ENCODE data around the gene SART3.

The SART3 gene

DNA sequence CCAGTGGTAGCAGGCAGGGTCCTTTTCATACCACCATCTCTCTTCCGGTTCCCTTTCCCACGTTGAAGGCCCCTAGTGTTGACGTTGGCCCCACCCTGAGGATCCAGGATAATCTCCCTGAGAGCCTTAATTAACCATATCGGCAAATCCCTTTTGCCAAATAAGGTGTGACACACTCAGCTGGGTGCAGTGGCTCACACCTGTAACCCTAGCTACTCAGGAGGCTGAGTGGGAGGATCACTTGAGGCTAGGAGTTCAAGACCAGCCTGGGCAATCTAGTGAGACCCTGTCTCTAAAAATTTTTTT is 39.7 kb upstream of the SART3 start:
- no peak for DNase-seq (ENCODE audit: low read depth)
- TF ChIP-seq, protein P1, sequence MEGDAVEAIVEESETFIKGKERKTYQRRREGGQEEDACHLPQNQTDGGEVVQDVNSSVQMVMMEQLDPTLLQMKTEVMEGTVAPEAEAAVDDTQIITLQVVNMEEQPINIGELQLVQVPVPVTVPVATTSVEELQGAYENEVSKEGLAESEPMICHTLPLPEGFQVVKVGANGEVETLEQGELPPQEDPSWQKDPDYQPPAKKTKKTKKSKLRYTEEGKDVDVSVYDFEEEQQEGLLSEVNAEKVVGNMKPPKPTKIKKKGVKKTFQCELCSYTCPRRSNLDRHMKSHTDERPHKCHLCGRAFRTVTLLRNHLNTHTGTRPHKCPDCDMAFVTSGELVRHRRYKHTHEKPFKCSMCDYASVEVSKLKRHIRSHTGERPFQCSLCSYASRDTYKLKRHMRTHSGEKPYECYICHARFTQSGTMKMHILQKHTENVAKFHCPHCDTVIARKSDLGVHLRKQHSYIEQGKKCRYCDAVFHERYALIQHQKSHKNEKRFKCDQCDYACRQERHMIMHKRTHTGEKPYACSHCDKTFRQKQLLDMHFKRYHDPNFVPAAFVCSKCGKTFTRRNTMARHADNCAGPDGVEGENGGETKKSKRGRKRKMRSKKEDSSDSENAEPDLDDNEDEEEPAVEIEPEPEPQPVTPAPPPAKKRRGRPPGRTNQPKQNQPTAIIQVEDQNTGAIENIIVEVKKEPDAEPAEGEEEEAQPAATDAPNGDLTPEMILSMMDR (conservative IDR thresholded peaks at IDR 0.05; ENCODE audit: low read length): no peak
- H3K4me3 ChIP-seq (ENCODE audit: low read length): no peak overlapping the region

DNA sequence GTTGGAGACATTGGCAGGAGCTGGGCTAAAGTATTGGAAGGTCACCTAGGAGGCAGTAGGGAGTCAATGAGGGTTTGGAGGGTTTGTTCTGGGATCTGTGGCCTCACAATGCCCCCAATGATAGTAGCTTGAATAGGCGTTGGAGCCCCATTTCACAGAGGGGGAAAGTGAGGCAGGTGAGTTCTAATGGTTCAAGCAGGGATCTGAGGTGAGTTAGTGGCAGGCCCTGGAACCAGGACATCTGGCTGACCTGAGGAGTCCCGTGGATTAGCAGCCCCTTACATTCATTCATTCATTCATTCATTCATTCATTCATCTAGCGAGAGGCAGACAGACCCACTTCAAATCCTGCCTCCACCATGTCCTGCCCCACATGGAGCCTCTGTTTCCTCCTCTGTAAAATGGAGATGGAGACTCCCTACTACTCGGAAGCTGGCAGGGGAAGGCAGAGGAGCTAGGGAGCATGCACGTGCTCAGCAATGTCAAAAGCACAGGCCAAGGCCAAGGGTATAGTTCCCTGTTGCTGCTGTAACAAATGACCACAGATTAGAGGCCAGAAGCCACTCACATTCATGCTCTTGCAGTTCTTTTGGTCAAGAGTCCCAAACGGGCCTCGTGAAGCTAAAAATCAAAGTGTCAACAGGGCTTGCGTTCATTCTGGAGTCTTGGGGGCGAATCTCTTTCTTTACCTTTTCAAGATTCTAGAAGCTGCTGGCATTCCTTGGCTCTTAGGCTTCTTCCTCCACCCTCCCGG is 39.2 kb upstream of the SART3 start:
- TF ChIP-seq, protein P1 (conservative IDR thresholded peaks at IDR 0.05; ENCODE audit: low read length): no peak
- no peak overlapping the region for H3K4me3 ChIP-seq (ENCODE audit: low read length)

GRCh38 chr12:108599541-108599940 is 38.6 kb upstream of the SART3 start:
- no peak for DNase-seq (ENCODE audit: low read depth)
- H3K4me3 ChIP-seq (ENCODE audit: low read length): no peak overlapping the region
- TF ChIP-seq, protein P1 (conservative IDR thresholded peaks at IDR 0.05; ENCODE audit: low read length): no peak

More for the DNA sequence above, 39.2 kb upstream of the SART3 start:
- no peak for DNase-seq (ENCODE audit: low read depth)

- TF ChIP-seq, protein P1 (conservative IDR thresholded peaks at IDR 0.05; ENCODE audit: low read length): no peak
- peak overlapping the region; percentile 72 for H3K4me3 ChIP-seq (ENCODE audit: low read length)
- no peak for DNase-seq (ENCODE audit: low read depth)
These were observed 37.7 kb upstream of the SART3 start for GRCh38 chr12:108598553-108599250.

GRCh38 chr12:108597559-108598471 is 36.8 kb upstream of the SART3 start, which contains the start of gene TMEM119:
TMEM119 (minus strand) TSS chr12:108598084; CDS start chr12:108592383, 5,701 bp downstream.
- peak; percentile 88 for DNase-seq (ENCODE audit: low read depth)
- TF ChIP-seq, protein P1 (conservative IDR thresholded peaks at IDR 0.05; ENCODE audit: low read length): no peak
- H3K4me3 ChIP-seq (ENCODE audit: low read length): peak within 1 kb of the TSS; percentile 72

DNA sequence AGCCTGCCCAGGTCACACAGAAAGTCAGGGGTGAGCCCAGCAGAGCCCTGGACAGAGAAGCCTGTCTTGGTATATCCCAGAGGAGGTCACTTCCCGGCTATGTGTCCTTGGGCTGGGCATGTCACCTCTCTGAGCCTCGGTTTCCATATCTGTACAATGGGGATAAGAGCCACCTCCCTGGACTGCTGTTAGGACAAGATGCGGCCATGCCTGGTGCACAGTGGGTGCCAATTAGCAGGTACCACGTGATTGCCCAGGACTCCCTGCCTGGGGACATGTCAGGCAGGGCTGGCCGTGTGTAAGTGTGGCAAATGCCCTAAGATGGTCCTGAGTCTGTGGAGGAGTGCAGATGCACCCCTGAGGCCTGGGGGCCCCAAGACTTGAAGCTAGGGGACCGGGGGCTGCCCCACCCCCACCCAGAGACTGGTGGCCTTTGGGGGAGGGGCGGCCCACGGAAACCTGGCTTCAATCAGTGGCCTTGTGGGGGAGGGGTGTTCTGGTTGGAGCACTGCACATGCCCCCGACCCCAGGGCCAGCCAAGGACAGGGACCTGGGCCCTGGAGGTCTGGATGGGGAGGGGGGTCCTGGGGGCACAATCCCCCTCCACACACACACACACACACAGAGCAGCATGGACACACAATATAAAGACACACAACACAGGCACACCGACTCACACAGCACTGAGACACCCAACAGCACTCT is 36.0 kb upstream of the SART3 start:
- TF ChIP-seq, protein P1 (conservative IDR thresholded peaks at IDR 0.05; ENCODE audit: low read length): no peak
- peak overlapping the region; percentile 72 for H3K4me3 ChIP-seq (ENCODE audit: low read length)
- no peak for DNase-seq (ENCODE audit: low read depth)

Measured in AG10803 (cell line).